ENCODE measurements around the gene OPTN.
"Not testable (repeated sequence)": the region's sequence is repeated elsewhere in the genome, so short reads cannot be mapped to it uniquely, and the experiment has no call there.

The OPTN gene

GRCh38 chr10:13078912-13079775 lies 20.8 kb upstream of the OPTN start:
- H3K27me3 Mint-ChIP-seq: peaks cover 9% of the 10 kb centered on the region
- ATAC-seq (ENCODE audit: low read depth) (no peak), DNase-seq (ENCODE audit: low spot score in 2 of 2) (no peak)
- peaks cover 7% of the 10 kb centered on the region for H3K36me3 Mint-ChIP-seq
- H3K4me1 Mint-ChIP-seq: no peaks in the 10 kb centered on the region
- no peak overlapping the region for H3K4me3 Mint-ChIP-seq
- no peak overlapping the region for H3K27ac Mint-ChIP-seq
- peaks cover 20% of the 10 kb centered on the region for H3K9me3 Mint-ChIP-seq

GRCh38 chr10:13079776-13080050 lies 20.2 kb upstream of the OPTN start:
- H3K27me3 Mint-ChIP-seq: peaks cover 6% of the 10 kb centered on the region
- H3K36me3 Mint-ChIP-seq: peaks cover 7% of the 10 kb centered on the region
- ATAC-seq (ENCODE audit: low read depth) (no peak), DNase-seq (ENCODE audit: low spot score in 2 of 2) (no peak)
- no peaks in the 10 kb centered on the region for H3K4me1 Mint-ChIP-seq
- H3K4me3 Mint-ChIP-seq: no peak overlapping the region
- H3K27ac Mint-ChIP-seq: no peak overlapping the region
- H3K9me3 Mint-ChIP-seq: peaks cover 23% of the 10 kb centered on the region

- DNase-seq (ENCODE audit: low spot score in 2 of 2): no peak
Observed at GRCh38 chr10:13080643-13081042, 19.3 kb upstream of the OPTN start.

GRCh38 chr10:13083700-13084099 lies 16.3 kb upstream of the OPTN start:
- ATAC-seq (ENCODE audit: low read depth); H3K4me1 Mint-ChIP-seq; H3K4me3 Mint-ChIP-seq; H3K36me3 Mint-ChIP-seq; DNase-seq (ENCODE audit: low spot score in 2 of 2); H3K27me3 Mint-ChIP-seq; H3K27ac Mint-ChIP-seq: not testable (repeated sequence)
- H3K9me3 Mint-ChIP-seq: peaks cover 23% of the 10 kb centered on the region

More at GRCh38 chr10:13080643-13081042, 19.3 kb upstream of the OPTN start:
- no peaks in the 10 kb centered on the region for H3K4me1 Mint-ChIP-seq
- peaks cover 6% of the 10 kb centered on the region for H3K27me3 Mint-ChIP-seq
- no peak overlapping the region for H3K27ac Mint-ChIP-seq
- peaks cover 7% of the 10 kb centered on the region for H3K36me3 Mint-ChIP-seq
- peaks cover 23% of the 10 kb centered on the region for H3K9me3 Mint-ChIP-seq
- ATAC-seq (ENCODE audit: low read depth): no peak
- H3K4me3 Mint-ChIP-seq: no peak overlapping the region

GRCh38 chr10:13086056-13086455 lies 13.9 kb upstream of the OPTN start:
- Mint-ChIP-seq H3K27ac (no peak overlapping the region), H3K4me3 (no peak overlapping the region), H3K27me3 (peaks cover 14% of the 10 kb centered on the region), H3K4me1 (no peaks in the 10 kb centered on the region), H3K36me3 (no peaks in the 10 kb centered on the region), H3K9me3 (peaks cover 12% of the 10 kb centered on the region)
- DNase-seq (ENCODE audit: low spot score in 2 of 2): no peak
- ATAC-seq (ENCODE audit: low read depth): no peak

- H3K9me3 Mint-ChIP-seq: peaks cover 9% of the 10 kb centered on the region
- ATAC-seq (ENCODE audit: low read depth) (no peak), DNase-seq (ENCODE audit: low spot score in 2 of 2) (no peak)
- no peak overlapping the region for H3K4me3 Mint-ChIP-seq
- peaks cover 17% of the 10 kb centered on the region for H3K27me3 Mint-ChIP-seq
- H3K4me1 Mint-ChIP-seq: no peaks in the 10 kb centered on the region
- H3K27ac Mint-ChIP-seq: no peak overlapping the region
- H3K36me3 Mint-ChIP-seq: peaks cover 4% of the 10 kb centered on the region
Observed at GRCh38 chr10:13087601-13087985, 12.4 kb upstream of the OPTN start.

- Mint-ChIP-seq H3K4me1 (no peaks in the 10 kb centered on the region), H3K4me3 (no peak overlapping the region), H3K36me3 (peaks cover 5% of the 10 kb centered on the region), H3K27ac (no peak overlapping the region), H3K9me3 (peaks cover 8% of the 10 kb centered on the region), H3K27me3 (peaks cover 17% of the 10 kb centered on the region)
- ATAC-seq (ENCODE audit: low read depth) (no peak), DNase-seq (ENCODE audit: low spot score in 2 of 2) (no peak)
Observed at GRCh38 chr10:13087986-13088618, 11.9 kb upstream of the OPTN start.

- Mint-ChIP-seq H3K36me3 (peaks cover 5% of the 10 kb centered on the region), H3K9me3 (peaks cover 6% of the 10 kb centered on the region), H3K27me3 (peaks cover 17% of the 10 kb centered on the region), H3K4me3 (no peak overlapping the region), H3K27ac (no peak overlapping the region), H3K4me1 (no peaks in the 10 kb centered on the region)
- DNase-seq (ENCODE audit: low spot score in 2 of 2) (no peak), ATAC-seq (ENCODE audit: low read depth) (no peak)
Observed at GRCh38 chr10:13089345-13089744, 10.6 kb upstream of the OPTN start.

- no peaks in the 10 kb centered on the region for H3K4me1 Mint-ChIP-seq
Observed at GRCh38 chr10:13090289-13090688, 9.7 kb upstream of the OPTN start.

GRCh38 chr10:13091801-13092200 lies 8.2 kb upstream of the OPTN start:
- Mint-ChIP-seq H3K27ac (no peak overlapping the region), H3K4me3 (no peak overlapping the region), H3K27me3 (peaks cover 17% of the 10 kb centered on the region), H3K9me3 (peaks cover 3% of the 10 kb centered on the region), H3K36me3 (peaks cover 5% of the 10 kb centered on the region), H3K4me1 (no peaks in the 10 kb centered on the region)
- no peak for ATAC-seq (ENCODE audit: low read depth)
- no peak for DNase-seq (ENCODE audit: low spot score in 2 of 2)

More at GRCh38 chr10:13090289-13090688, 9.7 kb upstream of the OPTN start:
- Mint-ChIP-seq H3K27me3 (peaks cover 17% of the 10 kb centered on the region), H3K9me3 (peaks cover 3% of the 10 kb centered on the region), H3K4me3 (no peak overlapping the region), H3K27ac (no peak overlapping the region), H3K36me3 (peaks cover 5% of the 10 kb centered on the region)
- DNase-seq (ENCODE audit: low spot score in 2 of 2) (no peak), ATAC-seq (ENCODE audit: low read depth) (no peak)

GRCh38 chr10:13092291-13093102 lies 7.5 kb upstream of the OPTN start:
- Mint-ChIP-seq H3K4me3 (no peak overlapping the region), H3K36me3 (peaks cover 5% of the 10 kb centered on the region), H3K27ac (no peak overlapping the region), H3K27me3 (peaks cover 15% of the 10 kb centered on the region), H3K4me1 (no peaks in the 10 kb centered on the region), H3K9me3 (peaks cover 3% of the 10 kb centered on the region)
- no peak for DNase-seq (ENCODE audit: low spot score in 2 of 2)
- ATAC-seq (ENCODE audit: low read depth): no peak

- not testable (repeated sequence) for H3K27ac Mint-ChIP-seq; H3K4me3 Mint-ChIP-seq; DNase-seq (ENCODE audit: low spot score in 2 of 2); H3K36me3 Mint-ChIP-seq; ATAC-seq (ENCODE audit: low read depth); H3K9me3 Mint-ChIP-seq; H3K4me1 Mint-ChIP-seq
- peaks cover 13% of the 10 kb centered on the region for H3K27me3 Mint-ChIP-seq
Observed at GRCh38 chr10:13094082-13094481, 5.9 kb upstream of the OPTN start.

- peaks cover 5% of the 10 kb centered on the region for H3K36me3 Mint-ChIP-seq
- peaks cover 7% of the 10 kb centered on the region for H3K4me1 Mint-ChIP-seq
- no peak overlapping the region for H3K4me3 Mint-ChIP-seq
- no peak for DNase-seq (ENCODE audit: low spot score in 2 of 2)
- H3K27ac Mint-ChIP-seq: no peak overlapping the region
- H3K27me3 Mint-ChIP-seq: peaks cover 9% of the 10 kb centered on the region
- peaks cover 3% of the 10 kb centered on the region for H3K9me3 Mint-ChIP-seq
- no peak for ATAC-seq (ENCODE audit: low read depth)
Observed at GRCh38 chr10:13095094-13095493, 4.9 kb upstream of the OPTN start.

- H3K27ac Mint-ChIP-seq: no peak overlapping the region
- no peak for ATAC-seq (ENCODE audit: low read depth)
- no peak for DNase-seq (ENCODE audit: low spot score in 2 of 2)
- peaks cover 3% of the 10 kb centered on the region for H3K9me3 Mint-ChIP-seq
- H3K36me3 Mint-ChIP-seq: peaks cover 5% of the 10 kb centered on the region
- H3K4me1 Mint-ChIP-seq: peaks cover 12% of the 10 kb centered on the region
- no peak overlapping the region for H3K4me3 Mint-ChIP-seq
- H3K27me3 Mint-ChIP-seq: peaks cover 3% of the 10 kb centered on the region
Observed at GRCh38 chr10:13095929-13096328, 4.0 kb upstream of the OPTN start.
